Dermis microvascular lymphatic vessel endothelial cell (primary cell): ENCODE measurements around the gene ARPIN. TPM values are rescaled to one million over a fixed set of nuclear protein-coding genes. Genes with fewer than 3 reads are reported as not detected.
"Not testable (repeated sequence)": the region's sequence is repeated elsewhere in the genome, so short reads cannot be mapped to it uniquely, and the experiment has no call there.

Experiments
- DNase-seq, 2 donors: peaks; one replicate each; pipeline versions ENCODE4 v3.0.0 to v3.0.0-alpha.2; 2010; ENCODE audit warnings: low read depth in 2 of 2
- total RNA-seq: library from RNA; depleted of rRNA; stranded (reverse); fragments of >200 nt; gene quantifications from 2 replicates; pipeline ENCODE4 v1.2.1, GENCODE V29; 2014

The ARPIN gene
- total RNA-seq, 1 donor from 2014 or later, result 10.7 TPM

DNA sequence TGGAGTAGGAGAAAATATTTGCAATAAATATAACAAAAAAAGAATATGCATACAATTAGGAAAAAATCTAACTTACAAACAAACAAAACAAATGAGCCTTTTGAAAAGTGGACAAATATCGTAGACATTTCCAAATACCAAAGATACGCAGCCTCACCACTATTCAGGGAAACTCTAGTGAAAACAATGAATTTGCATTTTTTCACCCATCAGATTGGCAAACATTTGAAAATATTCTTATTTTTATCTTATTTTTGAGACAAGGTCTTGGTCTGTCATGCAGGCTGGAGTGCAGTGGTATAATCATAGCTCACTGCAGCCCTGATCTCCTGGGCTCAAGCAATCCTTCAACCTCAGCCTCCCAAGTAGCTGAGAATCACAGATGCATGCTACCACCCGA is 34.4 kb downstream of the ARPIN start:
- DNase-seq, result no peak

DNA sequence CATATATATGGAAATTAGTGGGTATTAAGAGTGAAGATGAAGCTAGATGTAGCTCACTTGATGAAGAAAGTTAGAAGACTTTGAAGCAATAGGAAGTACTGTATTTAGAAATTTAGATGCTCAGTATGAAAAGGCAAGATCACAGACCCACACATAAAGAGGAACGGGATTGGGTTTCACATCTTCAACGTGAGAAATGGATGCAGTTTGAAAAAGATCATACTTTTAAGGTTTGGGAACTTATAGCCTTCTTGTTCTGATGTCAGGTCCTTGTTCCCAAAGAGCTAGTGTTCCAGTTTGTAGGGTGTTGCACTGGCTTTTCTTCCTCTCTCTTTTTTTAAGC is 35.7 kb downstream of the ARPIN start:
- no peak for DNase-seq

DNA sequence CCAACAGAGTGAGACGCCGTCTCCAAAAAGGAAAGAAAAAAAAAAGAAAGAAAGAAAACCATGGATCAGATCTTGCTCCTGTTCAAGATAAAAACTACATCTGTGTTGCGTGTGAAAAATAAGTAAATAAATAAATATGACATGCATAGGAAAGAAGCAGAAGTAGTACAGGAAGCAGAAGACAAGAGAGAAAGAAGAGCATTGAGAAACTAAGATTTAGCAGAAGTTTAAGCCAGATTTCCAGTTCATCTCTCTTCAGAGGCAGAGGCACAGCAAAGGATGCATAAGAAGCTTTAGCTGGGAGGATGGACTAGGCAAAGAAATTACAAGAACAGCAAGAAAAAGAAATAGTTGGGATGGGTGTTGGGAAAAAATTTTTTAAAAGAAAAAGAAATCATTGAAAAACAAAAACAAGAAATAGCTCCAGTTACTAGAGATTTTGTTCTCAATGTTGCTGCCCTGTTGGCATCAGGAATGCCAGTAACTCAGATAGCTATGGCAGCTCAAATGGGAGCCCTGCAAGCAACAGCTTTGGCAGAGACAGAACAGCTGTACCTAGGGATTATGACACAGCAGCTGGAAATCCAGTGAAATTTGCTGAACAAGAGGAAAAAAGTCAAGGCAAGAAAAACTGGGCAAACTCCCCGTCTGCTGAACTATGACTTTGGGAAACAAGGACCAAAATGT is 36.2 kb downstream of the ARPIN start:
- no peak for DNase-seq

DNA sequence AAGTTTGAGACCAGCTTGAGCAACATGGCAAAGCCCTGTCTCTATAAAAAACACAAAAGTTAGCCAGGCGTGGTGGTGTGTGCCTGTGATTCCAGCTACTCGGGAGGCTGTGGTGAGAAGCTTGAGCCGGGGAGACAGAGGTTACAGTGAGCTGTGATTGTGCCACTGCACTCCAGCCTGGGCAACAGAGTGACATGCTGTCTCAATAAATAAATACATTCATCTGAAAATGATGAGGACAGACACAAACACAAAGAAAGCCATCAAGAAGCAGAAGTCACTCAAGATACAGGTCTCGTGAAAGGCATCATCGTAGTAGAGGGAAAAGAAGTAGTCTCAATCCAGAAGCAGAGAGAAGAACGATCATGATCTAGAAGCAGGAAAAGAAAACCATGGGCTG is 37.0 kb downstream of the ARPIN start:
- no peak for DNase-seq

DNA sequence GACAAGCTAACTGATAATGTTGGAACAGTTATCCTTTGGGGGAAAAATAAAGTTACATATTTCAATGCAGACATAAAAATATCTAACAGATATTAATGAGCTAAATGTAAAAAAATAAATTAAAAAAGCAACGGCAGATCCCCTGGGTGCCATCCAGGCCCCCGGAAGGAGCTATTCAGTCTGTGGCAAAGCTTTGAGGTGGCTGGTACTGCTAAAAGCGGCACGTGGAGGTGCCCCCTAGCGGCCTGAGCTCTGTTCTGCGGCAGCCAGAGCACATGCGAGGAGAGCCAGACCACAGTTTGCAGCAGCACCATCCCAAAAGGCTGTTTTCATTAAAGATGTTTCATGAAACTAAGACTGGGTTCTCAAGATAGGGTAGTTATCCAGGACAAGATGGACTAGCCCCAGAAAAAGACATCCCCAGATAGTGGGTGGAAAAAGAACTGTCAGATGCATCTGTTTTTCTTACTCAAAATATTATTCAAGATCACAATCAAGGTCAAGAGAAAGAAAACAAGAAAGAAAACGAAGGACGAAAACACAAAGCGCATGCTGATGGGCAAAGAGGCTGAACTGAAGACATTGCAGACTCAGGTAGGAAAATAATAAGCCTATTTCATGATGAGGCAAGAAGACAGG is 37.7 kb downstream of the ARPIN start:
- DNase-seq, result peak; percentile 44 to 73

DNA sequence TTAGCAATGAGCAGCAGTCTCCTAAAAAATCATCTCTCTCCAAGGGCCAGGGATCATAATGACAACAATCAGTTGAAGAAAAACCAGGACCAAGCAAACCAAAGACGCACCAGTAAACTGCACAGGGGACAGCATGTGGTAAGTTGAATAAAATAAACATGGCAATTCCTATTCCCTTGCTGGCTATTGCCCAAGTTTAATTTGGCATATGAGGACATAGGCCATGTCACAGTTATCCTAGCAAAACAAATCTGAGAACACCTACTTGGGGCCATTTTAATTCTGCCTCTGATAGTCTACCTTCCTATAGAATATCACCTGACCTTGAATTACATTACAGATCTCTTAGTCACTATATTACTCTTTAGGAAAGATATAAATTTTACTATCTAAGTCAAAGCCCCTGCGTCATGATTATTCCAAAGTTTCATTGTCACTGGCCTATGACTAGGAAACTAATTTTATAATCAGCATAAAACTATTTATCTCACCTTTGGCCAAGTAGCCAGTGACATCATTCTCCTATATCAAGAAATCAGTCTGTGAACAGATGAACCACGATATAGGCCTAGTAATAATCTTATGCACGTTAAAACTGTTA is 42.0 kb downstream of the ARPIN start:
- DNase-seq, result no peak

DNA sequence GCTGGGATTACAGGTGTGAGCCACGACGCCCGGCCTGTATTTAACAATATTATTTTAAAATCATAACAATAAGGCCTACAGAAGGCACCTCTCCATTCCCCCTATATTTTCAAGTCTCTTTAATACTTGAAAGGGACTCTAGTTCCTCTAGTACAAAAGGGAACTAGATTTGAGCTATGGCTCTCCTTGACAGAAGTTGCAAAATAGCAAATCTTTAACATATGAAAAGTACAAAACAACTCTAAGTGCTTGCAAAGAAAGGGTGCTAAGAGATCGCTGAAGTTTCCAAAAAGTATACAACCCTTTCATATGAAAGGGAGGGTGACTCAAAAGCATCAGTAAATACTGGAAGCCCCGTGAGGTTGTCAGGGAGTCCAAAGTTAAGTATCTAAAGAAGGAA is 42.7 kb downstream of the ARPIN start:
- no peak for DNase-seq

DNA sequence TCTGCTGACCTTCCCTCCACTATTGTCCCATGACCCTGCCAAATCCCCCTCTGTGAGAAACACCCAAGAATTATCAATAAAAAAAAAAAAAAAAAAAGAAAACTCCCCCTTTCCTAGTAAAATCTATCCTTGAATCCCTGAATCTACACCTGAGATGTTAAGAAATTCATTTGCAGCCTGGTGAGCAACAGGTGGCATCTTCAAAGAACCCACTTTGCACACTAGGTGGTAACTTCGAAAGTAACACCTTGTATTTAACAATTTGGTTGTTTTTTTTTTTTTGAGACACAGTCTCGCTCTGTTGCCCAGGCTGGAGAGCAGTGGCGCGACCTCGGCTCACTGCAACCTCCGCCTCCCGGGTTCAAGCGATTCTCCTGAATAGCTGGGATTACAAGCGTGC is 43.3 kb downstream of the ARPIN start:
- DNase-seq, result not testable (repeated sequence)

DNA sequence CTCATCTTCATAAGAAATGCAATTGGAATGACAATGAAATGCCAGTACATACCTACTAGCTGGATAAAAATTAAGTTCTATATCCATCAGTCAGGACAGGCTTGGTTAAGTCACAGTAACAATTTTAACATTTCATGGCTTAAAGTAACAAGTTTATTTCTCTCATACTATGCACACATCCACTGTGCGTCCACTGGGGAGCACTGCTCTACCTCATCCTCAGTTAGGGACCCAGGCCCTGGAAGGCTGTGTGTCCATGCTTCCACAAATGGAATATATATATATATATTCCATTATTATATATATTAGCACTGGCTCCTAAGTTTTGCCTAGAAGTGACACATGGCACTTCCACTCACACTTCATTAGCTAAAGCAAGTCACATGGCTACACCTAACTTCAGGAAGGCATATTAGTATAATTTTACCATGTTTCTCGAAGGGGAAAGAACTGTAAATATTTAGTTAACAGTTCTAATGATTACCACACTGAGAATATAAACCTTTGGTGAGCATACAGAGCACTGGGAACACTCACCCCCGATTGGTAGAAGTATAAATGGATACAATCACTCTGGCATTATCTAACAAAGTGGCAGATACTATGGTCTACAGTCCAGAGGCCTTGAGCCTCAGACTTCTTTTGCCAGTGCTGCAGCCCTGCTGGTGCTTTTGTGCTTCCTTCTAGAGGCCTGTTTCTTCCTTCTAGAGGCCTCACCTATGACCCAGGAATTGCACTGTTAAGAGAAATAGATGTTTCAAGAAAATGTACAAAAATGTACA is 47.6 kb downstream of the ARPIN start:
- DNase-seq, result no peak

DNA sequence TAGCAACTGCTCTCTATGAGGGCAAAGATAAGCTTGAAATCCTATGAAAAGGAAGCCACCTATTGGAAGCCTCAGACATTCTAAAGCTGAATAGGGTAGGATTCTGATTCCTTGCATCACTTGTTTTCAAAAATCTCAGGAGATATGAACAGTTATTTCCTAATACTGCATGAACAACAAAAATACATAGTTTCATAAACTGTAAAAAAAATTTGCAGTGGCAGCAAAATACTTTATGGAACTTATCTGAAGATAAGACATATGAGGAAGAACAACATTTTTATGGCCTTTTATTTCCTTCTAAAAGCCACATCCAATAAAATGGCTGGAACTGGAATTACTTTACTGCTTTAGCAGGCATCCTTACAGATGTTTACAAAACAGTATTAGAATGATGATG is 48.8 kb downstream of the ARPIN start:
- DNase-seq, result no peak

DNA sequence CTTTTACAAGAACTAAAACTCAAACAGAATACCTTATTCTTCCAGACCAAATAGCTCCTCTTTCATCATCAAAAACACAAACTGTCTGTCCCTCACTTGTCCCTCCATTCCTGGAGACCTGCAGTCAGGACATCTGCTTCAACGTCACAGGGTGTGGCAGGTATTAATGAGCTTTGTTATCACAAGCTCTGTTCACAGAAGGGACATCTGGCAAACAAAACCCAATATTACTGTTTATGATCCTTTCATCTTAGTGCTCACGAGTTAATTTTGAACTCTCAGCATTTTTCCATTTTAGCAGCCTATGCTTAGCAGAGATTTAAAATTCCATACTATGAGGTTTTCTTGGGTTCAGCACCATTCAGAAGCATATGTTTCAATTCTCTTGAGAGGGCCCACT is 51.9 kb downstream of the ARPIN start:
- DNase-seq, result no peak

DNA sequence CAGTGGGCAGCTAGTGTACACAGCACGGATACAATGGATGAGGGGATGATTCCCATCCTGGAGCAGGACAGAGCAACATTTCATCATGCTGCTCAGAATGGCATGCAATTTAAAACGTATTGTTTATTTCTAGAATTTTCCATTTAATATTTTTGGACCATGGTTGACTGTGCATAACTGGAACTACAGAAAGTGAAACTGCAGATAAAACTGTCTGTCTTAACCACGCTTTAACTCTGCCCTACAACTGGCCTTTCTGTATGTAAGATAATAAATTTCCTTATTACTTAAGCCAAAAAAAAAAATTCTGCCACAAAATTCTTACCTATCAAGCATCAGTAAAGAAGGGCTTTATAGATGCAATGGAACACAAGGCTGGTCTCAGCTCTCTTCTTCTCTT is 52.3 kb downstream of the ARPIN start:
- no peak for DNase-seq

DNA sequence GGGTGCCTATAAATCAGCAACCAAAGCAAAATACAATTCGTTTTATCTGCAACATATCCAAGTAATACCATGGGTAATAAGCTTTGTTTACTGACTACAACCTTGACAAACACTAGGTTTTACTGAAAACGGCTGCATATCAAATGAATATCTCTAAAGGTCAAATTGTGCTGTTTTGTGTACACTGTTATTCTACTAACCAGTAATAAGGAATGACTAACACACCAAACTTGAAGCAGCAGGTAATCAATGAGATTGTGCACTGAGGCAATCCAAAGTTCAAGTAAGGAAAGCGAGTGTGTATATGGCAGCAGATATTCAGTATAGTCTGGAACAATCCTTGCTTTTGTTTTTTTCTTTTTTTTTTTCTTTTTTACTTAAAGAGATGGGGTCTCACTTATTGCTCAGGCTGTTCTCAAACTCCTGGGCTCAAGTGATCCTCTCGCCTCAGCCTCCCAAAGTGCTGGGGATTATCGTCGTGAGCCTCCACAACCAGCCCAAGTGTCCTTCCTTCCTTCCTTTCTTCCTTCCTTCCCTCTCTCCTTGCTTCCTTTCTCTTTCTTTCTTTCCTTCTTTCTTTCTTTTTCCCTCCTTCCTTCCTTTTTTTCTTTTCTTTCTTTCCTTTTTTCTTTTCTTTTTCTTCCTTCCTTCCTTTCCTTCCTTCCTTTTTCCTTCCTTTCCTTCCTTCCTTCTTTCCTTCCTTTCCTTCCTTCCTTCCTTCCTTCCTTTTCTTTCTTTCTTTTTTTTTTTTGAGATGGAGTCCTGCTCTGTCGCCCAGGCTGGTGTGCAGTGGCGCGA is 53.9 kb downstream of the ARPIN start:
- DNase-seq, result no peak

DNA sequence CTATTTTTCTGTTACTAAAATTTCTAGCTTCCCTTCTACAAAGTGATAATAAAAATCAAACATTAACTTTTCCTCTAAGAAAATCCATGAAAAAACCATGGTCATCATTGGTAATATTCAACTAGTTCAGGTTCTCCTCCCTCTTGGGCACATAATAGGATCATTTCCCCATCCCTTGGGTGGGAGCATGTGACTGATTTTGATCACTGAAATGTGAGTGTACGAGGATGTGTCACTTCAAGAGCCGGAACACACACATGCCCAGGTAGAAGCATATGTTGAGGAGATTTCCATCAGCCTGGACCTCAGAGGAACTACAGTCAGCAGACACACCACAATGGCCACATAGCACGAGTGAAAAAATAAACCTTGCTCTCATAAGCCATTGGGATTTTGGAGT is 55.1 kb downstream of the ARPIN start:
- no peak for DNase-seq

DNA sequence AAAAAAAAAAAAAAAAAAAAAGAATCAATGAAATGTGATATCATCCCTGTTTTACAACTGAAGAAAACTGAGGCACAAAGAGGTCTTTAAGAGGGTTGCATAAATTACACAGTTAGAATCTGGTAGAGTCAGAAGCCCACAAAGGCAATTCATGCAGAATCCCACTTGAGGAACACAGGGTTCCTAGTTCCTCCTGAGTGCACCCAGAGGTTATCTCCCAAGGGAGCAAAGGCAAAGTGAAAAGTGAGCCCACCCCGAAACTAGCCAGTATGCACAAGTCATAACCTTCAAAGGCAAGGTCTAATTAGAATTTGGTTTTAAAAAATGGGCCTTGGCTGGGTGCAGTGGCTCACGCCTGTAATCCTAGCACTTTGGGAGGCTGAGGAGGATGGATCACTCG is 56.8 kb downstream of the ARPIN start:
- DNase-seq, result no peak

DNA sequence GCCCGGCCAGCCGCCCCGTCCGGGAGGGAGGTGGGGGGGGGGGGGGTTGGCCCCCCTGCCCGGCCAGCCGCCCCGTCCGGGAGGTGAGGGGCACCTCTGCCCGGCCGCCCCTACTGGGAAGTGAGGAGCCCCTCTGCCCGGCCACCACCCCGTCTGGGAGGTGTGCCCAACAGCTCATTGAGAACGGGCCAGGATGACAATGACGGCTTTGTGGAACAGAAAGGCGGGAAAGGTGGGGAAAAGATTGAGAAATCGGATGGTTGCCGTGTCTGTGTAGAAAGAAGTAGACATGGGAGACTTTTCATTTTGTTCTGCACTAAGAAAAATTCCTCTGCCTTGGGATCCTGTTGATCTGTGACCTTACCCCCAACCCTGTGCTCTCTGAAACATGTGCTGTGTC is 57.9 kb downstream of the ARPIN start:
- not testable (repeated sequence) for DNase-seq

DNA sequence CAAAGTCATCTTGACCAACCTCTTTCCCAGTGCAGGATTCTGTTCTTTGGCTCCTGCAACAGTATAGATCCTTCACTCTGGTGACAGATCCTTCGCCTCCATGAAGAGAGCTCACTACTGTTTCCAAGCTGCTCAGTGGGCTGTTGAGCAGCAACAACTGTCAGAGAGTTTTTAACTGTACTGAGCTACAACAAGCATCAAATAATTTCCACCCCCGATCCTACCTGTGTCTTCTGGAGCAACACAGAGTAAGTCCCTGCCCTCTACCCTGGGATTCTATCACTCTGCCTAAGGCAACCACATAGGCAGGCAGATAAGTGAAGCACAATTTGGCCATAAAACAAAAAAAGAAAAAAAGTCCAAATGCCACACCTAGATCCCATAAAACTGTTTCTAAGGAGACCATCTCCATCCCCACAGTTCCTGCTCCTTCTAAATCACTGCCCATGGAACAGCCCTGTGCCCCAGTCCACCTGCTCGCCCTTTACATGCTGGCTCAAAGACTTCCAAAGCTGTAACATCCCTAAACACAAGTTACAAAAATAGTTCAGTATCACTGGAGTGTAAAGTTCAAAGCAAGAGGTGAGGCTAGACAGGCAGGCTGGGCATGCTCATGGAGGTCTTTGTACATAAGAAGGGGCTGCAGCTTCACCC is 60.3 kb downstream of the ARPIN start:
- no peak for DNase-seq

DNA sequence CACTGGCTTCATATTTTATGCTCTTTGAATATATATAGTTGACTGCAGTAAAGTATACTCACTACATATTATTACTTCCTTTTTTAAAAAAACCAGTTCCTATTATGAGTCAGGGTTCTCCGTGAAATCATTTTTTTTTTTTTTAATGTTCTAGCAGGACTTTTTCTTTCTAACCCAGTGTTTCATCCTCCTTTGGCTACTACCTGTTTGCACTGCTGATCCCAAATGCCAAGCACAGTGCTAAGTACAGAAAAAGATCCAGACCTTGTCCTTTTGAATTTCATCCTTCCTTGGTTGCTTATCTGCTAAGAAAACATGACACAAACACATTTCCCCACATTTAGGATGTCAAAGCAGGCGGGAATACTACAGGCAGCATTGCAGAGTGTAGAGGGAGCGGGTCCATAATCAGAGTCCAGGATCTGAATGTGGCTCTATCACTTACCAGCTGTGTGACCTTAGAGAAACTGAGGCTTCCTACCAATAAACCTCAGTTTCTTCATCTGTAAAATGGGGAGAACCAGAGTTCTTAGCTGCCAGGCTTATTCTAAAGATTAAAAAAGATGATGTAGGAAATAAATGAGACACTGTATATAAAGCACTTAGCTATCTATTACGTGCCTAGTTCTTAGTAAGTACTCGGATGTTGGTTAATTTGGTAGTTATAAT is 60.9 kb downstream of the ARPIN start:
- peak in 1 of 2 donors; percentile 35 for DNase-seq

DNA sequence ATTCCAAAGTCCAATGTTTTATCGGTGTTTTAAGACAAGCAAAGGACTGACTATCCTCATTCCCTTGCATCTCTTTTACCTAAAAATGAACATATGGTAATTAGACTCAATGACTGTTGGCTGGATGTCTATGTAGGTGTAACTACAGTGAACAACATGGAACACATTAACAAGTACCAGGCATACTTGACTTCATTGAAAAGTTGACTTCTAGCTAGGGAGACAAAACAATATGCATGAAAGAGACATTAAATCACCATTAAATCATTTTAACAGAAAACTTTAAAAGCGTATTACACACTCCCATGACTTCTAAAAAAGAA is 63.8 kb downstream of the ARPIN start:
- DNase-seq, result no peak

DNA sequence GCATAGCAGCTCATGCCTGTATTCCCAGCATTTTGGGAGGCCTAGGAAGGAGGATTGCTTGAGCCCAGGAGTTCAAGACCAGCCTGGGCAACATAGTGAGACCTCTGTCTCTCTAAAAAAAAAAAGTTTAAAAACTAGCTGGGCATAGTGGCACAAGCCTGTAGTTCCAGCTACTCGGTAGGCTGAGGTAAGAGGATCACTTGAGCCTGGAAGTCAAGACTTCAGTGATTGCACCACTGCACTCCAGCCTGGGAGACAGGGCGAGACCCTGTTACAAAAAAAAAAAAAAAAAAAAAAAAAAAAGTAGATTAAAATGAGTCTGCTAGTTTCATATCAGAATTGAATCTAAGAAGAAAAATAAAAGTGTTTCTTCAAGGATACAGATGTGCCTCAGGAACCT is 65.7 kb downstream of the ARPIN start:
- no peak for DNase-seq
